ENCODE measurements around the gene RASAL2. TPM values are rescaled to one million over a fixed set of nuclear protein-coding genes. Genes with fewer than 3 reads are reported as not detected.

RASAL2 gene
- total and polyA plus RNA-seq, 2 experiments from 2014 or later: 16.0 to 42.2 TPM

DNA sequence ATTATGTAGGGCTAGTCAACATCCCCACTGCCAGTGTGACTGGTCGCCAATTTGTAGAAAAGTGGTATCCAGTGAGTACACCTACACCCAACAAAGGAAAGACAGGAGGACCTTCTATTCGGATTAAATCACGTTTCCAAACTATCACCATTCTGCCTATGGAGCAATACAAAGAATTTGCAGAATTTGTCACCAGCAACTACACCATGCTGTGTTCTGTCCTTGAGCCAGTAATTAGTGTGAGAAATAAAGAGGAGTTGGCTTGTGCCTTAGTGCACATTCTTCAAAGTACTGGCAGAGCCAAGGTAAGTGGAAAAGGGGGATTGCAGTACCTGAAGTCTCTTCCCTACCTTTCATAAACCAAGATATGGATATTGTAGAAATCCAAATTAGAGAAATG, 349.0 kb downstream of the RASAL2 start:
- Histone ChIP-seq H3F3A (replicated peaks; ENCODE audit: low read depth) (no peaks in the 10 kb centered on the region), H3K36me3 (ENCODE audit: insufficient read depth) (peaks cover 20% of the 10 kb centered on the region; the same call in 1 of the 2 replicates), H2AFZ (no peak overlapping the region), H3K4me1 (ENCODE audit: insufficient read depth) (peaks cover 9% of the 10 kb centered on the region; the same call in 1 of the 2 replicates), H4K20me1 (replicated peaks; ENCODE audit: insufficient read depth) (no peaks in the 10 kb centered on the region), H3K27ac (ENCODE audit: low read depth) (no peak overlapping the region), H3K79me2 (replicated peaks; ENCODE audit: insufficient read depth) (no peaks in the 10 kb centered on the region), H3K4me3 (no peak overlapping the region), H3K9me2 (ENCODE audit: insufficient read depth) (no peaks in the 10 kb centered on the region), H3K4me2 (no peak overlapping the region), H3K27me3 (ENCODE audit: insufficient read depth) (no peaks in the 10 kb centered on the region)
- no peaks in the 10 kb centered on the region for H3K27me3 Mint-ChIP-seq (ENCODE audit: insufficient read depth, low read depth, poor library complexity)
- H3K4me3 Mint-ChIP-seq: no peak overlapping the region
- DNase-seq (ENCODE audit: low spot score) (no peak), ATAC-seq (no peak)
- no peak overlapping the region for H3K27ac Mint-ChIP-seq
- peaks cover 21% of the 10 kb centered on the region for H3K36me3 Mint-ChIP-seq (ENCODE audit: low read depth)
- H3K4me1 Mint-ChIP-seq: peaks cover 7% of the 10 kb centered on the region
- TF ChIP-seq JUNB (IDR thresholded peaks at IDR 0.05; ENCODE audit: unreplicated experiment) (no peak), ZNF331 (CRISPR knock-in tag; IDR thresholded peaks at IDR 0.05; ENCODE audit: low read depth) (no peak), STAT1 (IDR thresholded peaks at IDR 0.05; ENCODE audit: unreplicated experiment) (no peak), CREB1 (CRISPR knock-in tag; IDR thresholded peaks at IDR 0.05; ENCODE audit: low read depth) (no peak), ETS1 (IDR thresholded peaks at IDR 0.05) (no peak), NANOG (IDR thresholded peaks at IDR 0.05; ENCODE audit: borderline replicate concordance) (no peak), POLR2AphosphoS5 (IDR thresholded peaks at IDR 0.05; ENCODE audit: low read depth) (no peak), EZH2 (IDR thresholded peaks at IDR 0.05; ENCODE audit: low read depth, unreplicated experiment) (no peak), ZNF114 (CRISPR knock-in tag; IDR thresholded peaks at IDR 0.05) (no peak)
- TF ChIP-seq, protein P1, sequence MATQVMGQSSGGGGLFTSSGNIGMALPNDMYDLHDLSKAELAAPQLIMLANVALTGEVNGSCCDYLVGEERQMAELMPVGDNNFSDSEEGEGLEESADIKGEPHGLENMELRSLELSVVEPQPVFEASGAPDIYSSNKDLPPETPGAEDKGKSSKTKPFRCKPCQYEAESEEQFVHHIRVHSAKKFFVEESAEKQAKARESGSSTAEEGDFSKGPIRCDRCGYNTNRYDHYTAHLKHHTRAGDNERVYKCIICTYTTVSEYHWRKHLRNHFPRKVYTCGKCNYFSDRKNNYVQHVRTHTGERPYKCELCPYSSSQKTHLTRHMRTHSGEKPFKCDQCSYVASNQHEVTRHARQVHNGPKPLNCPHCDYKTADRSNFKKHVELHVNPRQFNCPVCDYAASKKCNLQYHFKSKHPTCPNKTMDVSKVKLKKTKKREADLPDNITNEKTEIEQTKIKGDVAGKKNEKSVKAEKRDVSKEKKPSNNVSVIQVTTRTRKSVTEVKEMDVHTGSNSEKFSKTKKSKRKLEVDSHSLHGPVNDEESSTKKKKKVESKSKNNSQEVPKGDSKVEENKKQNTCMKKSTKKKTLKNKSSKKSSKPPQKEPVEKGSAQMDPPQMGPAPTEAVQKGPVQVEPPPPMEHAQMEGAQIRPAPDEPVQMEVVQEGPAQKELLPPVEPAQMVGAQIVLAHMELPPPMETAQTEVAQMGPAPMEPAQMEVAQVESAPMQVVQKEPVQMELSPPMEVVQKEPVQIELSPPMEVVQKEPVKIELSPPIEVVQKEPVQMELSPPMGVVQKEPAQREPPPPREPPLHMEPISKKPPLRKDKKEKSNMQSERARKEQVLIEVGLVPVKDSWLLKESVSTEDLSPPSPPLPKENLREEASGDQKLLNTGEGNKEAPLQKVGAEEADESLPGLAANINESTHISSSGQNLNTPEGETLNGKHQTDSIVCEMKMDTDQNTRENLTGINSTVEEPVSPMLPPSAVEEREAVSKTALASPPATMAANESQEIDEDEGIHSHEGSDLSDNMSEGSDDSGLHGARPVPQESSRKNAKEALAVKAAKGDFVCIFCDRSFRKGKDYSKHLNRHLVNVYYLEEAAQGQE (IDR thresholded peaks at IDR 0.05; ENCODE audit: unreplicated experiment): no peak
- TF ChIP-seq, protein P2, sequence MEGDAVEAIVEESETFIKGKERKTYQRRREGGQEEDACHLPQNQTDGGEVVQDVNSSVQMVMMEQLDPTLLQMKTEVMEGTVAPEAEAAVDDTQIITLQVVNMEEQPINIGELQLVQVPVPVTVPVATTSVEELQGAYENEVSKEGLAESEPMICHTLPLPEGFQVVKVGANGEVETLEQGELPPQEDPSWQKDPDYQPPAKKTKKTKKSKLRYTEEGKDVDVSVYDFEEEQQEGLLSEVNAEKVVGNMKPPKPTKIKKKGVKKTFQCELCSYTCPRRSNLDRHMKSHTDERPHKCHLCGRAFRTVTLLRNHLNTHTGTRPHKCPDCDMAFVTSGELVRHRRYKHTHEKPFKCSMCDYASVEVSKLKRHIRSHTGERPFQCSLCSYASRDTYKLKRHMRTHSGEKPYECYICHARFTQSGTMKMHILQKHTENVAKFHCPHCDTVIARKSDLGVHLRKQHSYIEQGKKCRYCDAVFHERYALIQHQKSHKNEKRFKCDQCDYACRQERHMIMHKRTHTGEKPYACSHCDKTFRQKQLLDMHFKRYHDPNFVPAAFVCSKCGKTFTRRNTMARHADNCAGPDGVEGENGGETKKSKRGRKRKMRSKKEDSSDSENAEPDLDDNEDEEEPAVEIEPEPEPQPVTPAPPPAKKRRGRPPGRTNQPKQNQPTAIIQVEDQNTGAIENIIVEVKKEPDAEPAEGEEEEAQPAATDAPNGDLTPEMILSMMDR (conservative IDR thresholded peaks at IDR 0.05; ENCODE audit: low read depth in 2 of 2): no peak
- no peaks in the 10 kb centered on the region; the same call in 2 of the 3 replicates for H3K9me3 Mint-ChIP-seq

Data from GM23338 (cell line).